Measurements from ENCODE around the gene PRSS35.

Gene PRSS35

DNA sequence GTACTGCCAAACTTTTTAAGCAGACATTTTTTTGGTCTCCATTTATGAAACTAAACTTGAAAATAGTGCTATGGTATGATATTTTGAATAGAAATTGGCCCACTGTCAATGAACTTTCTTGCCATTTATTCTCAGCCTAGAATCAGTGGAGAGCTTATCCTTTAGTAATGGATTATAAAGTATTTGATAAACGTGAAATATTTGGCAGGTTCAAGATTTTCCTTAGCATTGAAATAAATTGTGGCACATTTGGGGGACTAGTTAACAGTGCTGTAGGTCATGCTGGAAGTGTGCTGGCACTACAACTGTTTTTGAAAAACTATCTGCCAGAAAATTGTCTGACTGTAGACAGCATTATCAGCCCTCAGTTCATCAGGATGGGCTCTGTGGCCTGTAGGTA, 2.1 kb downstream of the PRSS35 start:
- Histone ChIP-seq H3K9ac (ENCODE audit: low read depth, low read length, poor library complexity) (no peak overlapping the region), H3K9me3 (replicated peaks in 1 of 2; ENCODE audit: control insufficient read depth in 2 of 2, insufficient read depth in 1 of 2, low read depth in 1 of 2, low read length in 2 of 2) (no peaks in the 10 kb centered on the region), H3K23ac (ENCODE audit: low read depth, low read length, poor library complexity) (no peak overlapping the region), H3K27ac (replicated peaks; ENCODE audit: low read length) (no peak overlapping the region), H3K4ac (ENCODE audit: low read length) (no peak overlapping the region), H3K79me1 (ENCODE audit: low read depth, low read length) (no peaks in the 10 kb centered on the region), H2BK12ac (ENCODE audit: low read length) (no peak overlapping the region), H2BK5ac (ENCODE audit: low read length) (no peak overlapping the region), H3K4me3 (ENCODE audit: low read length in 2 of 2) (no peak overlapping the region), H2AK5ac (ENCODE audit: low read depth, low read length) (no peak overlapping the region), H2AFZ (ENCODE audit: low read length) (no peak overlapping the region), H3K27me3 (ENCODE audit: control insufficient read depth in 3 of 3, insufficient read depth in 3 of 3, low read depth in 1 of 3, low read length in 3 of 3) (peaks cover 0 to 16% (median 0%) of the 10 kb centered on the region in 3 experiments), H3K4me2 (ENCODE audit: insufficient read depth, low read length, poor library complexity, severe bottlenecking) (no peak overlapping the region), H2BK120ac (ENCODE audit: low read depth, low read length) (no peak overlapping the region), H3K18ac (ENCODE audit: low read length) (no peak overlapping the region), H4K8ac (ENCODE audit: low read depth, low read length) (no peak overlapping the region), H3K14ac (ENCODE audit: low read length) (no peak overlapping the region), H3K4me1 (ENCODE audit: control insufficient read depth in 2 of 2, insufficient read depth in 1 of 2, low read depth in 1 of 2, low read length in 2 of 2) (peaks cover 0 to 3% of the 10 kb centered on the region in 2 donors), H3K36me3 (replicated peaks in 1 of 2; ENCODE audit: control insufficient read depth in 2 of 2, insufficient read depth in 2 of 2, low read length in 2 of 2) (no peaks in the 10 kb centered on the region), H2BK15ac (ENCODE audit: low read length) (no peak overlapping the region), H4K91ac (ENCODE audit: low read depth, low read length, poor library complexity) (no peak overlapping the region)
- DNase-seq (ENCODE audit: low spot score), result no peak
- no CpG with 5 or more reads among the region's 1 CpG for WGBS, 2 donors (ENCODE audit: extremely low coverage in 2 of 2, insufficient read length in 2 of 2, insufficient replicate concordance in 1 of 2)

DNA sequence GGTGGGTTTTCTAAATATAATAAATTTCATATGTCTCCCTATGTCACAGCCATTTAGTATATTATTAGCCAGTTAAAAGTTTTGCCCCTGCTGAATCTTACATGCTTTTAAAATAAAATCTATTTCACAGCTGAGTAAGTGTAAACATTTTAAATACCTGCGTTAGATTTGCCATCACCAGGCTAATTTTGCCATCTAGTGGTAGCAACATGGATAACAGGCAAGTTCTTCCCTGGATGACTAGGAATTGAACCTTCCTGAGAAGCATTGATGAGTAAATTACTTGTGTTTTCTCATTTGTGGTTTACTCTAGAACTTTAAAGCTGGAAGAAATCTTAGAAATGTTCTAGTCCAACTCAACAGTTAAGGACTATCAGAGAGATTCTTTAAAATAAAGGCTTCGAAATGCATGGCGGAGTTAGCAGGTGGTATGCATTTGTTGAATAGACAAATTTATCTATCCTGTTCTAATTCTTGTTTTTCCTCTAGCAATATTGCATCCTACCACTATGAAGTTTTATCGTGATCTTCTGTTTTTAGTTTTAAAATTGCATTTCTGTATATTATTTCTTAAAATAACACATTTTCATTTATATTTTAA, 2.6 kb downstream of the PRSS35 start:
- no peak overlapping the region for H3K9ac ChIP-seq (ENCODE audit: low read depth, low read length, poor library complexity)
- no peak overlapping the region for H2BK5ac ChIP-seq (ENCODE audit: low read length)
- H3K9me3 ChIP-seq (replicated peaks in 1 of 2; ENCODE audit: control insufficient read depth in 2 of 2, insufficient read depth in 1 of 2, low read depth in 1 of 2, low read length in 2 of 2), result no peaks in the 10 kb centered on the region
- H3K4me1 ChIP-seq (ENCODE audit: control insufficient read depth in 2 of 2, insufficient read depth in 1 of 2, low read depth in 1 of 2, low read length in 2 of 2), result peaks cover 0 to 3% of the 10 kb centered on the region in 2 donors
- no peak overlapping the region for H4K91ac ChIP-seq (ENCODE audit: low read depth, low read length, poor library complexity)
- H3K79me1 ChIP-seq (ENCODE audit: low read depth, low read length), result no peaks in the 10 kb centered on the region
- H2BK120ac ChIP-seq (ENCODE audit: low read depth, low read length), result no peak overlapping the region
- H3K27ac ChIP-seq (replicated peaks; ENCODE audit: low read length), result no peak overlapping the region
- no peak overlapping the region for H3K14ac ChIP-seq (ENCODE audit: low read length)
- no peak overlapping the region for H3K4me2 ChIP-seq (ENCODE audit: insufficient read depth, low read length, poor library complexity, severe bottlenecking)
- H2AFZ ChIP-seq (ENCODE audit: low read length), result no peak overlapping the region
- H4K8ac ChIP-seq (ENCODE audit: low read depth, low read length), result no peak overlapping the region
- H2BK12ac ChIP-seq (ENCODE audit: low read length), result no peak overlapping the region
- H3K4me3 ChIP-seq (ENCODE audit: low read length in 2 of 2), result no peak overlapping the region
- no peak overlapping the region for H3K4ac ChIP-seq (ENCODE audit: low read length)
- no peak overlapping the region for H2BK15ac ChIP-seq (ENCODE audit: low read length)
- H2AK5ac ChIP-seq (ENCODE audit: low read depth, low read length), result no peak overlapping the region
- DNase-seq (ENCODE audit: low spot score), result peak; percentile 56
- H3K23ac ChIP-seq (ENCODE audit: low read depth, low read length, poor library complexity), result no peak overlapping the region
- no peaks in the 10 kb centered on the region for H3K36me3 ChIP-seq (replicated peaks in 1 of 2; ENCODE audit: control insufficient read depth in 2 of 2, insufficient read depth in 2 of 2, low read length in 2 of 2)
- no peak overlapping the region for H3K18ac ChIP-seq (ENCODE audit: low read length)
- peaks cover 0 to 16% (median 0%) of the 10 kb centered on the region in 3 experiments for H3K27me3 ChIP-seq (ENCODE audit: control insufficient read depth in 3 of 3, insufficient read depth in 3 of 3, low read depth in 1 of 3, low read length in 3 of 3)
- no CpG with 5 or more reads among the region's 4 CpGs for WGBS, 2 donors (ENCODE audit: extremely low coverage in 2 of 2, insufficient read length in 2 of 2, insufficient replicate concordance in 1 of 2)

DNA sequence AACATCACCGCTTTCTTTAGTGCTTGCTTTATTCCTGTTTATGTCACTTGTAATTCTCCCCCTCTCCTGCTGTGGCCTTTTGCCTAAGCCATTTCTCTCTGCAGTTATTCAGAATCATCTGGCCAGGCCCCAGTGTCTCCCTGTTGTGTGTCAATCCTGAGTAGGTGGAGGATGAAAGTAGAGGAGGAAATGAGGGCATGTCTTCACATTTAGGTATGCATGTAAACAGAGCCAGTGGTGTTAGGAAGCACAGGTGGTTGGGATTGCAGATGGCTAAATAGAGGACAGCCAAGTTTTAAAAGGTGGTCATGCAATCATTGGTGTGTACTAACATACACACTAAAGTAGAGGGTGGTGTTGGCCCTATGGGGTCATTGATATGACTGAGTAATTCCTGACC, 5.2 kb downstream of the PRSS35 start:
- Histone ChIP-seq H3K4ac (ENCODE audit: low read length) (no peak overlapping the region), H2BK15ac (ENCODE audit: low read length) (no peak overlapping the region), H2AFZ (ENCODE audit: low read length) (no peak overlapping the region), H3K4me3 (ENCODE audit: low read length in 2 of 2) (no peak overlapping the region), H2BK120ac (ENCODE audit: low read depth, low read length) (no peak overlapping the region), H3K36me3 (replicated peaks in 1 of 2; ENCODE audit: control insufficient read depth in 2 of 2, insufficient read depth in 2 of 2, low read length in 2 of 2) (no peaks in the 10 kb centered on the region), H3K4me1 (ENCODE audit: control insufficient read depth in 2 of 2, insufficient read depth in 1 of 2, low read depth in 1 of 2, low read length in 2 of 2) (no peaks in the 10 kb centered on the region), H3K18ac (ENCODE audit: low read length) (no peak overlapping the region), H3K14ac (ENCODE audit: low read length) (no peak overlapping the region), H3K4me2 (ENCODE audit: insufficient read depth, low read length, poor library complexity, severe bottlenecking) (no peak overlapping the region), H3K23ac (ENCODE audit: low read depth, low read length, poor library complexity) (no peak overlapping the region), H3K9ac (ENCODE audit: low read depth, low read length, poor library complexity) (no peak overlapping the region), H4K91ac (ENCODE audit: low read depth, low read length, poor library complexity) (no peak overlapping the region), H4K8ac (ENCODE audit: low read depth, low read length) (no peak overlapping the region), H3K27me3 (ENCODE audit: control insufficient read depth in 3 of 3, insufficient read depth in 3 of 3, low read depth in 1 of 3, low read length in 3 of 3) (peaks cover 0 to 16% (median 0%) of the 10 kb centered on the region in 3 experiments), H2BK12ac (ENCODE audit: low read length) (no peak overlapping the region), H3K79me1 (ENCODE audit: low read depth, low read length) (no peaks in the 10 kb centered on the region), H2AK5ac (ENCODE audit: low read depth, low read length) (no peak overlapping the region), H3K9me3 (replicated peaks in 1 of 2; ENCODE audit: control insufficient read depth in 2 of 2, insufficient read depth in 1 of 2, low read depth in 1 of 2, low read length in 2 of 2) (no peaks in the 10 kb centered on the region), H3K27ac (replicated peaks; ENCODE audit: low read length) (no peak overlapping the region), H2BK5ac (ENCODE audit: low read length) (no peak overlapping the region)
- DNase-seq (ENCODE audit: low spot score), result no peak
- WGBS, 2 donors (ENCODE audit: extremely low coverage in 2 of 2, insufficient read length in 2 of 2, insufficient replicate concordance in 1 of 2), result no CpG with 5 or more reads among the region's 1 CpG

DNA sequence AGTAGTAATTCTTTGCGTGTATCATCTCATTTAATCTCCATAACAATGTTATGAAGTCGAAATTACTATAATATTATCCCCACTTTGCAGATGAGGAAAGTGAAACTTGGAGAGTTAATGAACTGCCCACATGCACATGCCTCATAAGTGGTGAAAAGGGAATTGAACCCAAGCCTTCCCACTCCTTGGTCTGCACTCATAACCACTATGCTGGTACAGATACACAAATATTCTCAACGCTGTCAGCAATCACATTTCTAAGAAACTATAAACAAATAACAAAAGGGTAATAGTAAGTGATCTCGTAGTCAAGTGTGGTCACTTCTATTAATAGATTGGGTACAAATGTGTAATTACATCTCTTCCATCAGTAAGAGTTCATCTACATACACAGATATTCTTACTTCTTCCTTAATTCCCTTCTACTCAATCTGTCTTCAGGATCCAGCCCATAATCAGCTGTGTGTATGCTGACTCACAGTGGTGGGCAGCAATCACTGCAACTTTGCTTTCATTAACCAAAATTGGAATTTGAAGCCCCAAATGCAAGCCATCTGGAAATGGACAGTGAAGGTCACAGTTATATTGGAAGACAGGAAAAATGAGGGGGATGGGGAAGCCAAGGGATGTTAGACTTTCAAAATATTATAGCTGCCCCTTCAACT, 6.6 kb downstream of the PRSS35 start:
- Histone ChIP-seq H3K4me1 (ENCODE audit: control insufficient read depth in 2 of 2, insufficient read depth in 1 of 2, low read depth in 1 of 2, low read length in 2 of 2) (no peaks in the 10 kb centered on the region), H2BK5ac (ENCODE audit: low read length) (no peak overlapping the region), H3K18ac (ENCODE audit: low read length) (no peak overlapping the region), H3K14ac (ENCODE audit: low read length) (no peak overlapping the region), H3K23ac (ENCODE audit: low read depth, low read length, poor library complexity) (no peak overlapping the region), H2AK5ac (ENCODE audit: low read depth, low read length) (no peak overlapping the region), H3K27ac (replicated peaks; ENCODE audit: low read length) (no peak overlapping the region), H3K79me1 (ENCODE audit: low read depth, low read length) (no peaks in the 10 kb centered on the region), H3K9ac (ENCODE audit: low read depth, low read length, poor library complexity) (no peak overlapping the region), H3K9me3 (replicated peaks in 1 of 2; ENCODE audit: control insufficient read depth in 2 of 2, insufficient read depth in 1 of 2, low read depth in 1 of 2, low read length in 2 of 2) (no peaks in the 10 kb centered on the region), H3K4ac (ENCODE audit: low read length) (no peak overlapping the region), H3K27me3 (ENCODE audit: control insufficient read depth in 3 of 3, insufficient read depth in 3 of 3, low read depth in 1 of 3, low read length in 3 of 3) (peaks cover 0 to 5% (median 0%) of the 10 kb centered on the region in 3 experiments), H2BK12ac (ENCODE audit: low read length) (no peak overlapping the region), H4K91ac (ENCODE audit: low read depth, low read length, poor library complexity) (no peak overlapping the region), H3K4me2 (ENCODE audit: insufficient read depth, low read length, poor library complexity, severe bottlenecking) (no peak overlapping the region), H2BK15ac (ENCODE audit: low read length) (no peak overlapping the region), H2BK120ac (ENCODE audit: low read depth, low read length) (no peak overlapping the region), H4K8ac (ENCODE audit: low read depth, low read length) (no peak overlapping the region), H2AFZ (ENCODE audit: low read length) (no peak overlapping the region), H3K4me3 (ENCODE audit: low read length in 2 of 2) (no peak overlapping the region), H3K36me3 (replicated peaks in 1 of 2; ENCODE audit: control insufficient read depth in 2 of 2, insufficient read depth in 2 of 2, low read length in 2 of 2) (no peaks in the 10 kb centered on the region)
- no peak for DNase-seq (ENCODE audit: low spot score)
- WGBS, 2 donors (ENCODE audit: extremely low coverage in 2 of 2, insufficient read length in 2 of 2, insufficient replicate concordance in 1 of 2), result no CpG with 5 or more reads among the region's 4 CpGs

All from neuronal stem cell (in vitro differentiated cells).